Testis (tissue), 2 donors: ENCODE measurements around the gene PMEL.

Source experiments
- CTCF ChIP-seq, 3 experiments: fragments of 450-650 bp in 2 of 3; fragments of 200-600 bp in 1 of 3; sonication (generic) in 1 of 3; IDR thresholded peaks; one replicate each; pipeline ENCODE4 v1.5.1; 2016 to 2019; ENCODE audit warnings: antibody characterized with exemption in 3 of 3, mild to moderate bottlenecking in 2 of 3, moderate library complexity in 1 of 3
- POLR2A ChIP-seq: fragments of 450-650 bp; IDR thresholded peaks from one replicate; pipeline ENCODE4 v1.6.1; 2017; ENCODE audit warnings: antibody characterized with exemption, mild to moderate bottlenecking, moderate library complexity

GRCh38 chr12:55930771-55931316, 35.0 kb downstream of the PMEL start, which contains the start of gene DGKA:
- TF ChIP-seq CTCF (IDR thresholded peaks at IDR 0.05) (peak; percentile 28 to 52 (median 32)), POLR2A (no peak)
